Measurements from ENCODE around the gene FAM83F. TPM values are rescaled to one million over a fixed set of nuclear protein-coding genes. Genes with fewer than 3 reads are reported as not detected.

Gene FAM83F
- total and polyA plus RNA-seq, 10 of the 15 experiments (the other 5 are each of a cell fraction or from before 2014, with no cell fraction given) = 0.01 to 0.05 (median 0.01) TPM; not detected in 7

DNA sequence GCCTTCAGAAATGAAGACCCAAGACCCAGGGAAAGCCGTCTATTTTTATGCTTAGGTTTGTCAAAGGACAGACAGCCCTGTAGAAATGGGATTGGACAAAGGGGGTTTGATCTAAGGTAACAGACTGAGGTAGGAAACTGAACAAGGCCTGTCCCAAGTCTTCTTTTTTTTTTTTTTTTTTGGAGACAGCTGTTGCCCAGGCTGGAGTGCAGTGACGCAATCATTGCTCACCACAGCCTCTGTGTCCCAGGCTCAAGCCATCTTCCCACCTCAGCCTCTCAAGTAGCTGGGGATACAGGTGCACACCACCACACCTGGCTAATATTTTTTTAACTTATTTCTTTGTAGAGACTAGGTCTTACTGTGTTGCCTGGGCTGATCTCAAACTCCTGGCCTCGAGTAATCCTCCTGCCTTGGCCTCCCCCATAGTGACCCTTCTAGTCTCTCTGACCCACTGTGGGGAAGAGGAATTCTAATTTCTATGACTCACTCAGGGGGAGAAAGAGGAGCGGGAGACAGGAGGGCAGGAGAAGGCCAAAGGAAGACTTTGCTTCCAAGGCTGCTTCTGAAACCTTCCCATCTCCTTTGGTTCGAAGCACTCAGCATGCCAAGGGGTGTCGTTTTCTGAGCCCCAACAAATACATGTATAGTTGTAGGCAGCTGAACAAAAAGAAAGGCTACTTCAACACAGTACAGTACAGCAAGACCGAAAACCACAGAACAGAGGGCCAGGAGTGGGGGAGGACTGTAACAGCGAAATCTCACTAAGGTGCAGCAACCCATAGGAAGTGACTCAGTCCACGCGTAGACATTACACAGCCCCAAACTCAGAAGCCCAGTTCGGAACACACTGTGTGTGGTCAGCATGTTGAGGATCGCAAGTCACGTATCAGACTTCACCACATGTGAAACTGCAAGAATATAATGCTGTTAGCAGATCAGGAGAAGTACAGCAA lies 33.7 kb upstream of the FAM83F start (continued):
- peak; percentile 98 for TF ChIP-seq MTA3 (IDR thresholded peaks at IDR 0.05; ENCODE audit: borderline replicate concordance, low read length)
- 0 out of 2 replicates have a peak, but pooled peaks have one; percentile 32 for TF ChIP-seq ZSCAN29 (IDR thresholded peaks at IDR 0.05)
- TF ChIP-seq TCF12 (IDR thresholded peaks at IDR 0.05; ENCODE audit: low read depth, low read length) = peak; percentile 74; the same call in 1 of the 2 replicates
- peak; percentile 99 for TF ChIP-seq RUNX3 (IDR thresholded peaks at IDR 0.05; ENCODE audit: low read length)
- TF ChIP-seq ATF7 (IDR thresholded peaks at IDR 0.05; ENCODE audit: low read depth) = peak; percentile 91
- TF ChIP-seq TAF1 (IDR thresholded peaks at IDR 0.05; ENCODE audit: borderline replicate concordance, low read depth, low read length) = no peak
- TF ChIP-seq DPF2 (IDR thresholded peaks at IDR 0.05) = peak; percentile 76
- 0 out of 2 replicates have a peak, but pooled peaks have one; percentile 53 for TF ChIP-seq SMARCA5 (IDR thresholded peaks at IDR 0.05)
- TF ChIP-seq BHLHE40 (IDR thresholded peaks at IDR 0.05; ENCODE audit: borderline replicate concordance in 1 of 2, low read depth in 2 of 2, low read length in 1 of 2) = peak; percentile 87 to 89
- TF ChIP-seq, protein P1, sequence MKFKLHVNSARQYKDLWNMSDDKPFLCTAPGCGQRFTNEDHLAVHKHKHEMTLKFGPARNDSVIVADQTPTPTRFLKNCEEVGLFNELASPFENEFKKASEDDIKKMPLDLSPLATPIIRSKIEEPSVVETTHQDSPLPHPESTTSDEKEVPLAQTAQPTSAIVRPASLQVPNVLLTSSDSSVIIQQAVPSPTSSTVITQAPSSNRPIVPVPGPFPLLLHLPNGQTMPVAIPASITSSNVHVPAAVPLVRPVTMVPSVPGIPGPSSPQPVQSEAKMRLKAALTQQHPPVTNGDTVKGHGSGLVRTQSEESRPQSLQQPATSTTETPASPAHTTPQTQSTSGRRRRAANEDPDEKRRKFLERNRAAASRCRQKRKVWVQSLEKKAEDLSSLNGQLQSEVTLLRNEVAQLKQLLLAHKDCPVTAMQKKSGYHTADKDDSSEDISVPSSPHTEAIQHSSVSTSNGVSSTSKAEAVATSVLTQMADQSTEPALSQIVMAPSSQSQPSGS (IDR thresholded peaks at IDR 0.05; ENCODE audit: low read length) = peak; percentile 81
- peak; percentile 79 for TF ChIP-seq TBL1XR1 (IDR thresholded peaks at IDR 0.05; ENCODE audit: low read depth, low read length)
- TF ChIP-seq CEBPB (IDR thresholded peaks at IDR 0.05; ENCODE audit: borderline replicate concordance in 1 of 2, low read depth in 2 of 2, low read length in 2 of 2) = peak in 1 of 2 experiments; percentile 54; a peak in 1 of 4 replicates
- TF ChIP-seq CHD1 (IDR thresholded peaks at IDR 0.05; ENCODE audit: low read depth, low read length) = no peak
- TF ChIP-seq CHD4 (IDR thresholded peaks at IDR 0.05) = no peak
- TF ChIP-seq SPI1 (IDR thresholded peaks at IDR 0.05; ENCODE audit: borderline replicate concordance, insufficient read depth, low read depth, low read length) = peak; percentile 29; the same call in 1 of the 2 replicates
- TF ChIP-seq RB1 (IDR thresholded peaks at IDR 0.05; ENCODE audit: borderline replicate concordance) = peak; percentile 46; the same call in 1 of the 2 replicates
- TF ChIP-seq TCF3 (IDR thresholded peaks at IDR 0.05; ENCODE audit: borderline replicate concordance, insufficient read depth, low read depth, low read length) = no peak
- peak; percentile 84; the same call in 1 of the 2 replicates for TF ChIP-seq CBX5 (IDR thresholded peaks at IDR 0.05; ENCODE audit: low read depth)
- TF ChIP-seq SUPT20H (IDR thresholded peaks at IDR 0.05; ENCODE audit: borderline replicate concordance, control insufficient read depth, low read depth, low read length) = no peak
- TF ChIP-seq, protein P2, sequence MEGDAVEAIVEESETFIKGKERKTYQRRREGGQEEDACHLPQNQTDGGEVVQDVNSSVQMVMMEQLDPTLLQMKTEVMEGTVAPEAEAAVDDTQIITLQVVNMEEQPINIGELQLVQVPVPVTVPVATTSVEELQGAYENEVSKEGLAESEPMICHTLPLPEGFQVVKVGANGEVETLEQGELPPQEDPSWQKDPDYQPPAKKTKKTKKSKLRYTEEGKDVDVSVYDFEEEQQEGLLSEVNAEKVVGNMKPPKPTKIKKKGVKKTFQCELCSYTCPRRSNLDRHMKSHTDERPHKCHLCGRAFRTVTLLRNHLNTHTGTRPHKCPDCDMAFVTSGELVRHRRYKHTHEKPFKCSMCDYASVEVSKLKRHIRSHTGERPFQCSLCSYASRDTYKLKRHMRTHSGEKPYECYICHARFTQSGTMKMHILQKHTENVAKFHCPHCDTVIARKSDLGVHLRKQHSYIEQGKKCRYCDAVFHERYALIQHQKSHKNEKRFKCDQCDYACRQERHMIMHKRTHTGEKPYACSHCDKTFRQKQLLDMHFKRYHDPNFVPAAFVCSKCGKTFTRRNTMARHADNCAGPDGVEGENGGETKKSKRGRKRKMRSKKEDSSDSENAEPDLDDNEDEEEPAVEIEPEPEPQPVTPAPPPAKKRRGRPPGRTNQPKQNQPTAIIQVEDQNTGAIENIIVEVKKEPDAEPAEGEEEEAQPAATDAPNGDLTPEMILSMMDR (IDR thresholded peaks at IDR 0.05 in 2 of 3, conservative IDR thresholded peaks at IDR 0.05 in 1 of 3; ENCODE audit: control insufficient read depth in 2 of 3, extremely low read depth in 1 of 3, insufficient read depth in 1 of 3, low read depth in 3 of 3, low read length in 3 of 3) = no peak
- TF ChIP-seq, protein P3, sequence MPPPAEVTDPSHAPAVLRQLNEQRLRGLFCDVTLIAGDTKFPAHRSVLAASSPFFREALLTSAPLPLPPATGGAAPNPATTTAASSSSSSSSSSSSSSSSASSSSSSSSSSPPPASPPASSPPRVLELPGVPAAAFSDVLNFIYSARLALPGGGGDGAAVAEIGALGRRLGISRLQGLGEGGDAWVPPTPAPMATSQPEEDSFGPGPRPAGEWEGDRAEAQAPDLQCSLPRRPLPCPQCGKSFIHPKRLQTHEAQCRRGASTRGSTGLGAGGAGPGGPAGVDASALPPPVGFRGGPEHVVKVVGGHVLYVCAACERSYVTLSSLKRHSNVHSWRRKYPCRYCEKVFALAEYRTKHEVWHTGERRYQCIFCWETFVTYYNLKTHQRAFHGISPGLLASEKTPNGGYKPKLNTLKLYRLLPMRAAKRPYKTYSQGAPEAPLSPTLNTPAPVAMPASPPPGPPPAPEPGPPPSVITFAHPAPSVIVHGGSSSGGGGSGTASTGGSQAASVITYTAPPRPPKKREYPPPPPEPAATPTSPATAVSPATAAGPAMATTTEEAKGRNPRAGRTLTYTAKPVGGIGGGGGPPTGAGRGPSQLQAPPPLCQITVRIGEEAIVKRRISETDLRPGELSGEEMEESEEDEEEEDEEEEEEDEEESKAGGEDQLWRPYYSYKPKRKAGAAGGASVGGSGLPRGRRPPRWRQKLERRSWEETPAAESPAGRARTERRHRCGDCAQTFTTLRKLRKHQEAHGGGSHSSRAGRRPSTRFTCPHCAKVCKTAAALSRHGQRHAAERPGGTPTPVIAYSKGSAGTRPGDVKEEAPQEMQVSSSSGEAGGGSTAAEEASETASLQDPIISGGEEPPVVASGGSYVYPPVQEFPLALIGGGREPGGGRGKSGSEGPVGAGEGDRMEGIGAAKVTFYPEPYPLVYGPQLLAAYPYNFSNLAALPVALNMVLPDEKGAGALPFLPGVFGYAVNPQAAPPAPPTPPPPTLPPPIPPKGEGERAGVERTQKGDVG (CRISPR knock-in tag; IDR thresholded peaks at IDR 0.05) = no peak
- TF ChIP-seq ZBED1 (IDR thresholded peaks at IDR 0.05; ENCODE audit: borderline replicate concordance) = peak; percentile 93; the same call in 1 of the 2 replicates
- peak; percentile 76 to 81 for TF ChIP-seq IKZF2 (IDR thresholded peaks at IDR 0.05)
- TF ChIP-seq ASH2L (IDR thresholded peaks at IDR 0.05; ENCODE audit: borderline replicate concordance, low read depth) = no peak

Data from GM12878 (cell line).